Transverse colon (tissue), 4 donors: Measurements from ENCODE around the gene P4HB. TPM values are rescaled to one million over a fixed set of nuclear protein-coding genes. Genes with fewer than 3 reads are reported as not detected.

ENCODE experiments used
- DNase-seq: peaks from one replicate; pipeline ENCODE4 v3.0.0-alpha.2; 2019
- H3K27ac ChIP-seq, 4 donors: fragments of 200-600 bp; sonication (generic); 2 replicates each; pipeline ENCODE4 v1.5.1; 2016 to 2018; ENCODE audit warnings: inconsistent platforms in 4 of 4
- H3K27me3 ChIP-seq: fragments of 200-600 bp; sonication (generic); 2 replicates; pipeline ENCODE4 v1.5.1; 2017; ENCODE audit warnings: inconsistent platforms
- H3K36me3 ChIP-seq, 4 donors: fragments of 200-600 bp; sonication (generic); 2 replicates each; pipeline ENCODE4 v1.5.1; 2017 to 2019; ENCODE audit warnings: inconsistent platforms in 4 of 4
- H3K4me1 ChIP-seq, 4 donors: fragments of 200-600 bp; sonication (generic); 2 replicates each; pipeline ENCODE4 v1.5.1; 2017 to 2020; ENCODE audit warnings: inconsistent platforms in 4 of 4
- H3K4me3 ChIP-seq, 4 donors: fragments of 200-600 bp; sonication (generic); 1 replicate in 1 of 4; 2 replicates in 3 of 4; pipeline versions ENCODE4 v1.5.1 to v1.6.1; 2017 to 2019; ENCODE audit warnings: inconsistent platforms in 4 of 4
- H3K9me3 ChIP-seq, 2 donors: fragments of 200-600 bp; sonication (generic); 2 replicates each; pipeline ENCODE4 v1.5.1; 2017 to 2019; ENCODE audit warnings: inconsistent platforms in 2 of 2
- CTCF ChIP-seq, 5 experiments: fragments of 200-600 bp in 3 of 5; fragments of 450-650 bp in 2 of 5; sonication (generic) in 3 of 5; IDR thresholded peaks; 1 replicate in 2 of 5; 2 replicates in 3 of 5; pipeline ENCODE4 v1.5.1; 2016 to 2017; ENCODE audit warnings: antibody characterized with exemption in 5 of 5, inconsistent platforms in 3 of 5, mild to moderate bottlenecking in 2 of 5, moderate library complexity in 1 of 5
- EP300 ChIP-seq: sonication (generic); formaldehyde crosslinking; IDR thresholded peaks from one replicate; pipeline ENCODE4 v1.6.1; 2017; ENCODE audit warnings: antibody characterized with exemption, low read depth
- POLR2A ChIP-seq: fragments of 450-650 bp; IDR thresholded peaks from one replicate; pipeline ENCODE4 v1.6.1; 2016; ENCODE audit warnings: antibody characterized with exemption, mild to moderate bottlenecking, moderate library complexity
- POLR2AphosphoS5 ChIP-seq, 3 donors: sonication (generic); formaldehyde crosslinking; IDR thresholded peaks; one replicate each; pipeline ENCODE4 v1.6.1; 2016; ENCODE audit warnings: antibody characterized with exemption in 3 of 3
- WGBS, 2 donors: methylation state at CpG; one replicate each; pipeline ENCODE4 v1.1.5; 2018; ENCODE audit warnings: low coverage in 1 of 2; 5-methylcytosine and 5-hydroxymethylcytosine counted together
- in situ Hi-C, 4 donors: fragments of 200-750 bp; cut with MboI; loops; one replicate each; pipeline versions ENCODE4 v1.15.0 to v1.15.1; 2017; ENCODE audit warnings: low sequenced_read_pairs in 3 of 4, low pct_ligation_motif_present in 1 of 4, low pct_unique_long_range_greater_than_20kb in 1 of 4
- intact Hi-C: fragments of 100-400 bp; cut with DNase I; formaldehyde crosslinking; loops from one replicate; pipeline ENCODE4 v1.15.1; 2023; ENCODE audit warnings: low total_unique reads
- total RNA-seq, 4 donors: library from RNA; depleted of rRNA; stranded (reverse); fragments of >200 nt; gene quantifications; one replicate each; pipeline ENCODE4 v1.1.0, GENCODE V29; 2016

Gene P4HB
- total RNA-seq, 4 donors from 2014 or later: 486 to 732 (median 556) TPM

GRCh38 chr17:81809556-81809998 lies 50.8 kb downstream of the P4HB start:
- Histone ChIP-seq H3K4me1 (peaks cover 0 to 6% (median 1%) of the 10 kb centered on the region in 4 donors), H3K27ac (no peak overlapping the region), H3K36me3 (no peaks in the 10 kb centered on the region), H3K9me3 (no peaks in the 10 kb centered on the region), H3K4me3 (no peak overlapping the region), H3K27me3 (peaks cover 70% of the 10 kb centered on the region)
- no peak for TF ChIP-seq POLR2AphosphoS5 (IDR thresholded peaks at IDR 0.05)
- no peak for TF ChIP-seq EP300
- no peak for TF ChIP-seq POLR2A
- TF ChIP-seq CTCF (IDR thresholded peaks at IDR 0.05): no peak
- 66 to 78% methylated on average over 3 to 7 of the region's 7 CpGs for WGBS, 2 donors
- intact Hi-C loops (no loop called here), in situ Hi-C loops (no loop called here)
- DNase-seq: no peak

GRCh38 chr17:81808778-81809555 lies 51.4 kb downstream of the P4HB start:
- no peak for DNase-seq
- WGBS, 2 donors: 59 to 60% methylated on average over 7 to 20 of the region's 20 CpGs
- H3K27me3 ChIP-seq: peaks cover 76% of the 10 kb centered on the region
- in situ Hi-C loops: no loop called here
- TF ChIP-seq POLR2AphosphoS5 (IDR thresholded peaks at IDR 0.05) (no peak), POLR2A (no peak), CTCF (IDR thresholded peaks at IDR 0.05) (no peak), EP300 (no peak)
- peaks cover 0 to 10% (median 5%) of the 10 kb centered on the region in 4 donors for H3K4me1 ChIP-seq
- H3K36me3 ChIP-seq: no peaks in the 10 kb centered on the region
- H3K4me3 ChIP-seq: no peak overlapping the region
- no peak overlapping the region for H3K27ac ChIP-seq
- H3K9me3 ChIP-seq: no peaks in the 10 kb centered on the region
- intact Hi-C loops: no loop called here

- H3K9me3 ChIP-seq: no peaks in the 10 kb centered on the region
- no peak overlapping the region for H3K4me3 ChIP-seq
- in situ Hi-C loops: no loop called here
- H3K27me3 ChIP-seq: peaks cover 87% of the 10 kb centered on the region
- H3K36me3 ChIP-seq: no peaks in the 10 kb centered on the region
- H3K27ac ChIP-seq: no peak overlapping the region
- TF ChIP-seq POLR2A (no peak), CTCF (IDR thresholded peaks at IDR 0.05) (no peak), POLR2AphosphoS5 (IDR thresholded peaks at IDR 0.05) (no peak), EP300 (no peak)
- DNase-seq: no peak
- peaks cover 0 to 14% (median 8%) of the 10 kb centered on the region in 4 donors for H3K4me1 ChIP-seq
- WGBS, 2 donors: 57% methylated on average over 13 of the region's 13 CpGs; no CpG with 5 or more reads in 1 of the 2 donors
- intact Hi-C loops: no loop called here
Observed at GRCh38 chr17:81807839-81808238, 52.5 kb downstream of the P4HB start.

- in situ Hi-C loops (no loop called here), intact Hi-C loops (no loop called here)
- Histone ChIP-seq H3K36me3 (no peaks in the 10 kb centered on the region), H3K9me3 (no peaks in the 10 kb centered on the region), H3K4me3 (no peak overlapping the region), H3K27me3 (peaks cover 92% of the 10 kb centered on the region), H3K4me1 (peaks cover 0 to 14% (median 8%) of the 10 kb centered on the region in 4 donors), H3K27ac (no peak overlapping the region)
- no peak for TF ChIP-seq POLR2AphosphoS5 (IDR thresholded peaks at IDR 0.05)
- TF ChIP-seq POLR2A: no peak
- TF ChIP-seq CTCF (IDR thresholded peaks at IDR 0.05): no peak
- TF ChIP-seq EP300: no peak
- no peak for DNase-seq
- WGBS, 2 donors: 43% methylated on average over 15 of the region's 18 CpGs; no CpG with 5 or more reads in 1 of the 2 donors
Observed at GRCh38 chr17:81807210-81807719, 53.1 kb downstream of the P4HB start.
